IMR-90 (cell line): Measurements from ENCODE around the gene HSP90B1.

Experiments used
- CEBPB ChIP-seq: IDR thresholded peaks from 2 replicates; pipeline ENCODE4 v1.6.1; 2012; ENCODE audit warnings: low read depth, low read length, improper control_type of control experiment
- CHD1 ChIP-seq: IDR thresholded peaks from 2 replicates; pipeline ENCODE4 v1.6.1; 2012; ENCODE audit warnings: low read depth, low read length, improper control_type of control experiment
- FOS ChIP-seq: fragments of 150-350 bp; IDR thresholded peaks from 2 replicates; pipeline ENCODE4 v1.6.1; 2016; ENCODE audit warnings: low read depth, low read length
- MAZ ChIP-seq: IDR thresholded peaks from 2 replicates; pipeline ENCODE4 v1.6.1; 2012; ENCODE audit warnings: low read depth, mild to moderate bottlenecking, low read length, improper control_type of control experiment, moderate library complexity, borderline replicate concordance
- POLR2A ChIP-seq: IDR thresholded peaks from 2 replicates; pipeline ENCODE4 v1.6.1; 2012; ENCODE audit warnings: mild to moderate bottlenecking, low read depth, low read length
- RAD21 ChIP-seq: IDR thresholded peaks from 2 replicates; pipeline ENCODE4 v1.6.1; 2012; ENCODE audit warnings: low read length, improper control_type of control experiment
- RCOR1 ChIP-seq: IDR thresholded peaks from 2 replicates; pipeline ENCODE4 v1.6.1; 2012; ENCODE audit warnings: mild to moderate bottlenecking, low read length, improper control_type of control experiment; ENCODE audit not compliant: insufficient replicate concordance
- SMC3 ChIP-seq: fragments of 150-350 bp; IDR thresholded peaks from 2 replicates; pipeline ENCODE4 v1.6.1; 2016; ENCODE audit warnings: low read depth, mild to moderate bottlenecking, antibody characterized with exemption, low read length, moderate library complexity
- TF ChIP-seq, protein P1 (sequence below): conservative IDR thresholded peaks from 2 replicates; pipeline ENCODE4 v1.5.1; 2012; ENCODE audit warnings: mild to moderate bottlenecking, low read depth, low read length, improper control_type of control experiment
- TF ChIP-seq, protein P2 (sequence below): fragments of 150-350 bp; IDR thresholded peaks from 2 replicates; pipeline ENCODE4 v1.6.1; 2016; ENCODE audit warnings: low read depth, mild to moderate bottlenecking, low read length, moderate library complexity, borderline replicate concordance
- TF ChIP-seq, protein P3 (sequence below): fragments of 150-350 bp; IDR thresholded peaks from 2 replicates; pipeline ENCODE4 v1.6.1; 2017; ENCODE audit warnings: mild to moderate bottlenecking, antibody characterized with exemption, low read length, low read depth

DNA sequence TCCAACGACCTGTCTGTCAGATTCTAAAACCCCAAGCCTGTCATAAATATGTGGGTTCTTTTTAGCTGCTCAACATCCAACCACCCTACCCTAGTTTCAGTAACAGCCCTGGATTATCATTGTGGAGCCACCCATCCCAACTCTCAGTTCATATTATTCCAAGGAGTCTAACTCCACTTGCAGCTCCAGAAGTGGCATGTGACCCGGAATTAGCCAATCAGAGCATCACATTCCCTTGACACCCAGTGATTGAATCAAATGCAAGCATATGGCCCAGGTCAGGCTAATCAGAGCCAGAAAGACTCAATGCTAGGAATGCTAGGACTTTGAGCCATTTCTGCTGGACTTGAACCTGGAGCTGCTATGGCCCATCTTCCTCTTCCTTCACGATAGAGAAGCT, 17.1 kb upstream of the HSP90B1 start:
- TF ChIP-seq, protein P1, sequence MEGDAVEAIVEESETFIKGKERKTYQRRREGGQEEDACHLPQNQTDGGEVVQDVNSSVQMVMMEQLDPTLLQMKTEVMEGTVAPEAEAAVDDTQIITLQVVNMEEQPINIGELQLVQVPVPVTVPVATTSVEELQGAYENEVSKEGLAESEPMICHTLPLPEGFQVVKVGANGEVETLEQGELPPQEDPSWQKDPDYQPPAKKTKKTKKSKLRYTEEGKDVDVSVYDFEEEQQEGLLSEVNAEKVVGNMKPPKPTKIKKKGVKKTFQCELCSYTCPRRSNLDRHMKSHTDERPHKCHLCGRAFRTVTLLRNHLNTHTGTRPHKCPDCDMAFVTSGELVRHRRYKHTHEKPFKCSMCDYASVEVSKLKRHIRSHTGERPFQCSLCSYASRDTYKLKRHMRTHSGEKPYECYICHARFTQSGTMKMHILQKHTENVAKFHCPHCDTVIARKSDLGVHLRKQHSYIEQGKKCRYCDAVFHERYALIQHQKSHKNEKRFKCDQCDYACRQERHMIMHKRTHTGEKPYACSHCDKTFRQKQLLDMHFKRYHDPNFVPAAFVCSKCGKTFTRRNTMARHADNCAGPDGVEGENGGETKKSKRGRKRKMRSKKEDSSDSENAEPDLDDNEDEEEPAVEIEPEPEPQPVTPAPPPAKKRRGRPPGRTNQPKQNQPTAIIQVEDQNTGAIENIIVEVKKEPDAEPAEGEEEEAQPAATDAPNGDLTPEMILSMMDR: no peak
- TF ChIP-seq, protein P2, sequence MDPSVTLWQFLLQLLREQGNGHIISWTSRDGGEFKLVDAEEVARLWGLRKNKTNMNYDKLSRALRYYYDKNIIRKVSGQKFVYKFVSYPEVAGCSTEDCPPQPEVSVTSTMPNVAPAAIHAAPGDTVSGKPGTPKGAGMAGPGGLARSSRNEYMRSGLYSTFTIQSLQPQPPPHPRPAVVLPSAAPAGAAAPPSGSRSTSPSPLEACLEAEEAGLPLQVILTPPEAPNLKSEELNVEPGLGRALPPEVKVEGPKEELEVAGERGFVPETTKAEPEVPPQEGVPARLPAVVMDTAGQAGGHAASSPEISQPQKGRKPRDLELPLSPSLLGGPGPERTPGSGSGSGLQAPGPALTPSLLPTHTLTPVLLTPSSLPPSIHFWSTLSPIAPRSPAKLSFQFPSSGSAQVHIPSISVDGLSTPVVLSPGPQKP: no peak
- TF ChIP-seq, protein P3, sequence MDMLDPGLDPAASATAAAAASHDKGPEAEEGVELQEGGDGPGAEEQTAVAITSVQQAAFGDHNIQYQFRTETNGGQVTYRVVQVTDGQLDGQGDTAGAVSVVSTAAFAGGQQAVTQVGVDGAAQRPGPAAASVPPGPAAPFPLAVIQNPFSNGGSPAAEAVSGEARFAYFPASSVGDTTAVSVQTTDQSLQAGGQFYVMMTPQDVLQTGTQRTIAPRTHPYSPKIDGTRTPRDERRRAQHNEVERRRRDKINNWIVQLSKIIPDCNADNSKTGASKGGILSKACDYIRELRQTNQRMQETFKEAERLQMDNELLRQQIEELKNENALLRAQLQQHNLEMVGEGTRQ: no peak
- TF ChIP-seq POLR2A (no peak), RCOR1 (no peak), CHD1 (no peak), SMC3 (no peak), CEBPB (no peak), FOS (no peak), MAZ (no peak), RAD21 (no peak)
